GM21515 (cell line): ENCODE measurements around the gene VAC14.
"Not testable (repeated sequence)": the region's sequence is repeated elsewhere in the genome, so short reads cannot be mapped to it uniquely, and the experiment has no call there.

Experiments used
- ATAC-seq: cut with Tn5 transposase; IDR thresholded peaks from one replicate; pipeline ENCODE4 v1.9.1; 2021; ENCODE audit not compliant: unreplicated experiment

Gene VAC14

DNA sequence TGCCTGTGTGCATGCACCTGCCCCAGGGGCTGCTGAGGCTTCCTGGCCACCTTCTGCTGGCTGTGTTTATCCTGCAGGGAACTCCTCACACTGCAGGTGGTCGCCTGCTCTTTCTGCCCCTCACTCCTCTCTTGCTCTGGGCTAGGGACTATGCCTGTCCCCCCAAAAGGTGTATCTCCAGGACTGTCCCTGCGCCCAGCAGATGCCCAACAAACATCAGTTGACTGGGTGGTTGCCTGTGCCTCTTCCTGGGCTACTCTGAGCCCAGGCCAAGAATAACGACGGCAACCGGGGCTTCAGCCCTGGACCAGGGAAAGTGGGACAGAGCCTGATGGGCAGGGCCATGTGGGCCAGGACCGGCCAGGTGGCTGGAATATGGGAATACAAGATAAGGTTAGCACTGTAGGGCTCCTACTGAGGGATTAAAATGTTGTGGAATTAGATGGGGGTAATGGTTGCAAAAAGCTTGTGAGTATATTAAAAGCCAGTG is 55.4 kb downstream of the VAC14 start:
- no peak for ATAC-seq

DNA sequence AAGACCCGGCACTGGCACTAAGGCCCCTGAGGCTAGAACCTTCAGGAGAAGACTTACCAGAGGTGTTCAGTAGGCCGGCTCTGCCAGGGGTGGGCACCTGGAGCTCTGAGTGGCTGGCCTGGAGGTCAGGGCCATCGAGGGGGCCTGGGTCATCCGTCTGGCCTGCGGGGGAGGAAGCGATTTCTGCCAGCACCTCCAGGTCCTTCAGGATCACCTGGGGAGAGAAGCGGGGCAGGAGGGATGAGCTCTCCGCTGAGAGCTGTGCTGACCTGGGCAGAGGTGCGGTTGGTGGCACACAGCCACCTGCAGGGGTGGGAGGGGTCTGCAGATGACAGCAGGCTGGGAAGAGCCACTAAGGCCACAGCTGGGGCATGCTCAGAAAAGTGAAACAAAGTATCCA is 56.6 kb downstream of the VAC14 start:
- ATAC-seq = no peak

DNA sequence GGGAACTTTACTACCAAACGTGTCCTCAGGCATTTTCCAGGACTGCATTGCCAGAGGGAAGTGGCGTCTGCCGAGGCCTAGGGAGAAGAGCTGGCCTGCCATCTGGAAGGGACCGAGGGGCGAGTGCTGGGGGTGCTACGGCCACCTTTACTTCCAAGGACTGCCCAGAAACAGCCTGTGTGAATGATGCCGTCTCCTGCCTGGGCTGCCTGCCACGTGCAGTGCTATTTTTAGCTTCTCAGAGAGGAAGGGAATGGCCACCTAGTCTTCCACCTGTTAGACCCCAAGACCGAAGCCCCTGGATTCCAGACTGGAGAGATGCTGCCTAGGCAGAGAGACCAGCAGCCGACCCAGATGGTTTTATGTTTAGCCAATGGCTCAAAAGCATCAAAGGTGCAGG is 57.2 kb downstream of the VAC14 start:
- no peak for ATAC-seq

GRCh38 chr16:70742967-70743366 is 58.0 kb downstream of the VAC14 start:
- ATAC-seq = not testable (repeated sequence)

- no peak for ATAC-seq
These were observed 59.2 kb downstream of the VAC14 start for GRCh38 chr16:70741783-70742125.

- no peak for ATAC-seq
These were observed 59.8 kb downstream of the VAC14 start for GRCh38 chr16:70740914-70741782.

- ATAC-seq = no peak
These were observed 60.6 kb downstream of the VAC14 start for GRCh38 chr16:70740174-70740913.

GRCh38 chr16:70739389-70739788 is 61.6 kb downstream of the VAC14 start:
- no peak for ATAC-seq

DNA sequence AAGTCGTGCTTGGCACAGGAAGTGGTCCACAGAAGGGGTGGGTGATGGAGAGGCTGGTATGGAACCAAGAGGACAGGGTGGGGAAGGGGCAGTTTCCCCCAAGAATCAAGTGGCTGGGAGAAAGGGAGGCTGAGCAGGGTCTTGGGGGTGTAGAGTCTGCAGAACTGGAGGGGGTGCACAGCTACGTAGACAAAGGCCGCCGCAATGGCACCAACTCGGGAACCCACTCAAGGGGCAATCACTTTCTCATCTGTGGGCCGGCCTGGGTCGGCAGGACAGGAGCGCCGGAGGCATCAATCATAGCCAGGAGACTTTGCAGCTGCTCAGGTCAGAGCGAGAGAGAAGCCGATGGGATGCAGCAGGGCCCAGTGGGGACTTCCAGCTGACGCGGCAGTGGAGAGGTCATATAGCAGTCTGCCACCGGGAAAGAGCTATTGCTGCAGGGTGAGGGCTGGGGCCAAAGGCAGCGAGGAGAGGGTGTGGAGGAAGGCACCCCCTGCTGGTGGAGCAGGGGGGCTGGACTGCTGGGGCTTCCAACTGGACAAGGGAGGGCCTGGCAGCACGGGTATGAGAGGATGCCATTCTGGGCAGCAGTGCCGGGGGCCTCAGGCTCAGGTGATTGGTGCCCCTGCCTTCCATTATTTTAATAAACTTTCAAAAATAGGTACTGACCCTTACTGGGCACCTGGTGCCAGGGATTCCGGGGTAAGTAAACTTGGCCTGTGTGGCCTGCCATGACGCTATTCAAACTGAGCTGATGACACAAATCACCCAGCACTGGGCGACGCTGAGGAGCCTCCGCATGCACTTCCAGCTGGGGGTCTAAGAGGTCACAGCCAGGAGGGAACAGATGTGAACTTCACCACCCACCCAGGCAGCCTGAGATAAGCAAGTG is 62.6 kb downstream of the VAC14 start:
- no peak for ATAC-seq

DNA sequence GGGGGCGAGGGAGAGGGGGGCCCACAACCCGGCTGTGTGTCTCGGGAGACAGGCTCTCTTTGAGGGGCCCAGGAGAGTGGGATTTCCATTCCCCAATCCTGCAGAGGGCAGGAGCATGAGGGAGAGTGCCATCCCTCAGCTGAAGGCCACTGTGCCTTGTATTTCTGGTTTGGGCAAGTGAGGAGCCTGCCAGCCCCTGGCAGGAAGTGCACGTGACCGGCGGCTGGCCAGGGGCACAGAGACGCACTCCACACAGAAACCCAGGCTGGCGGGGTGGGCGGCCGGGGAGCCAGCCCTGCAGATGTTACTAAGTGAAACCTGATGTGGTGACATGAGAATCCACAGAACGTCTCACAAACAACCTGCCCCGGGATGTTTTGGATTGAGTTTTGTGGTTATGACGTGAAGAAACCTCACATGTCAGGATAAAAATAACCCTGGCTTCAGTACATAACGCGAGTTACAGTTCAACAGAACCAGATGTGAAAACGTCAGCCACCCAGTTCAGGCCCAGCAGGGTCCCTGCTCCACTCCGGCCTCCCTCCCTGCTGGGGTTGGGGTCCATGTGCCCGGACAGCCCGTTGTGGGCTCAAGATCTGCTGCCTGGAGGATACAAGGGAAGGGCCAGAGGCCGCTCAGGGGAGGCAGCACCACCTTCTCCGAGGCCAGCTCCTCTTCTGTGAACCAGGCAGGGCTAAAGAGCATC is 63.4 kb downstream of the VAC14 start:
- peak; percentile 80 for ATAC-seq

GRCh38 chr16:70736465-70737376 is 64.2 kb downstream of the VAC14 start:
- peak; percentile 2 for ATAC-seq

DNA sequence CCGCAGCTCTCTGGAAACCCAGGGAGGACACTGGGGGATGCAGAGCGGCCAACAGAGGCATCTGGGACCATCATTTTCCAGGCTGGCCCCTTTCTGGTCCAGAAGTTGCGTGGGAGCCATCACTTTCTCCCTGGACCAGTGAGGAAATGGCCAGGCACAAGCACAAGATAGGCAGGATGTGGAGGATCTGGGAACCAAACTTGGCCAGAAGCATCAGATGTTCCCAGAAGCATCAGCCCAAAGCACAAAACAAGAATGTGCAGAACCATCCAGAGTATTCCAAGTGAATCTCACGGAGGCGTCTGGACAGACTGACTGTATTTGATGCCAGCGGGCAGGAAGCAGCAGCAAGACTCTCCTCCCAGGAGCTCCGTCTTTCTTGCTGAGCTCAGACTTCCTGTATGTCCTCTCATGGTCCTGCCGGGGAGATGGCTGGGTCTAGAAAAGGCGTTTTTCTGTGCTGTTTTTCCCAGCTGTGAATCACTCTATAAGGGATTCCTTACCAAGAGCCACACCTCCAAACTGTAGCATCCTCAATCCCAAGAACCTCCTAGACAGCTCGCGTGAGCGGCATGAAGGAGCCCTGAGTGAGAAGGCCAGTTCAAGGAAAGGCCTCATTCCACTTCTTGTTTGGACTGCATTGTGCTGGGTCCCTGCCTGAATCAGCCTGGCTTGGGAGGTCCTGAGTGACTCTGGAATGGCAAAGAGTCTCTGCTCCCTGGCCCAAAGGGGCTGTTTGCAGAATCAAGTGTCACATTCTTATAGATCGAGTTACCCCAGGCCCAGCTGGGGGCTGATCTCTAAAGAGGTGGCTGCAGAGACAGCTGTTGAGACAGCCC is 65.6 kb downstream of the VAC14 start:
- no peak for ATAC-seq

- no peak for ATAC-seq
These were observed 66.3 kb downstream of the VAC14 start for GRCh38 chr16:70734522-70735095.

- ATAC-seq = no peak
These were observed 70.0 kb downstream of the VAC14 start for GRCh38 chr16:70730944-70731343.

DNA sequence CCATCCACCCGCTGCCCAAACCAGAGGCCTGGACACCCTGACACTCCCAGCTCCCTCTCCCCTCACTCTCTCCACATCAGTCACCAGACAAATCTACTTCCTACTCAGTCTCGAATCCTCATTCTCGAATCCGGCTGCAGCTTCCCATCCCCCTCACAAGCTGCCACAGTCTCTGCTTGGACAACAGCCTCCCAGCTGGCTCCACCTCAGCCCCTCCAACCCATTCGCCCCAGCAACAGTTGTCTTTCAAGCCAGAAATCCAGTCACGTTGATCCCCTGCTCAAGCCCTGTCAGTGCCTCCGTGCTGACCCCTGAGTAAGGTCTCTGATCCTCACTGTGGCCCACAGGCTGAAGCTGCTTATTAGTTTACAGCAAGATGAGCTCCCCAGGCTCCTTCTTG is 70.9 kb downstream of the VAC14 start:
- no peak for ATAC-seq

GRCh38 chr16:70729292-70729691 is 71.7 kb downstream of the VAC14 start:
- no peak for ATAC-seq

- ATAC-seq = no peak
These were observed 72.8 kb downstream of the VAC14 start for GRCh38 chr16:70728150-70728549.

DNA sequence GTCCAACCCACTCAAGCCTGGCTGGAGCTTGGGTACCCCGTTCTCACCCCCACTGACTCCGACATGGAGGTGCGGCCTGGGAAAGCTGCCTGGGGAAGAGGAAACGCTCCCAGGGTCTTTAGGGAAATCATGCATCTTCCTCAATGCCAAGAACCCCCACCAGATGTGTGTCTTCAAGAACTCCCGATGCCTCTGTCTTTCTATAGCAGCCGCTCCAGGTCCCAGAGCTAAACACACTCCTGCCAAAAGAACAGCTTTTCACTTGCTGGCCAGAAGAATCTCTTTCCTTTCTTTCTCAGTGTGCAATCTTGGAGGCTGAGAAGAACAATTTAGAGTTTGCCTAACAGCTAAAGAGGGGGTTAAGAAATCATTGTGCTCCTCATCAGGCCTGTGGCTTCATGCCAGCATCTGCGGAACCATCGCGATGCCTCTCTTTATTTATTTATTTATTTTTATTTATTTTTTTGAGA is 74.0 kb downstream of the VAC14 start:
- ATAC-seq = no peak
